HG03159 (cell line): ENCODE data around the gene IZUMO2.

Experiments used
- ATAC-seq: cut with Tn5 transposase; IDR thresholded peaks from one replicate; pipeline ENCODE4 v1.9.1; 2021; ENCODE audit warnings: mild to moderate bottlenecking, moderate library complexity; ENCODE audit not compliant: unreplicated experiment

Gene IZUMO2

GRCh38 chr19:50162988-50163387 lies at the start of gene IZUMO2:
TSS of gene IZUMO2 (minus strand) at chr19:50163281. CDS start at chr19:50163194, 87 bp downstream.
- no peak for ATAC-seq

- no peak for ATAC-seq
Measured at GRCh38 chr19:50210425-50210824, 47.3 kb upstream of the IZUMO2 start.

GRCh38 chr19:50209131-50209530 lies 46.0 kb upstream of the IZUMO2 start:
- ATAC-seq, result no peak

DNA sequence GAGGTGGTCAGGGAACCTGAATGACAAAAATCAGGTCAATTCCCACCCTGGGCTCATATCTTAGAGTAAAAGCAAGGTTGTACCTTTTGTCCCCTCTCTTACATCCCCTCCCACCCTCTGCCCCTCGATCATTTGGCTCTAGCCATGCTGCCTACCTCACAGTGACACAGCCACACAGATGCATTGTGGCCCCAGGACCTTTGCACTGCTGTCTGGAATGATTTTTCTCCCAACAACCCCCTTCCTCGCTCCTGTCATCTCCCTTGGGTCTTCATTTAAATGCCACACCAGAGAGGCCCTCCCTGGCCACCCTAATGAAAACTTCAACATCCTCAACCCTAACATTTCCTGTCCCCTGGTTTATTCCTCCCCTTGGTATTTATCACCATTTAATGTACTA lies 44.6 kb upstream of the IZUMO2 start:
- ATAC-seq, result no peak

GRCh38 chr19:50206191-50206590 lies 43.1 kb upstream of the IZUMO2 start:
- ATAC-seq, result no peak

- no peak for ATAC-seq
Measured at GRCh38 chr19:50205681-50206138, 42.6 kb upstream of the IZUMO2 start.

DNA sequence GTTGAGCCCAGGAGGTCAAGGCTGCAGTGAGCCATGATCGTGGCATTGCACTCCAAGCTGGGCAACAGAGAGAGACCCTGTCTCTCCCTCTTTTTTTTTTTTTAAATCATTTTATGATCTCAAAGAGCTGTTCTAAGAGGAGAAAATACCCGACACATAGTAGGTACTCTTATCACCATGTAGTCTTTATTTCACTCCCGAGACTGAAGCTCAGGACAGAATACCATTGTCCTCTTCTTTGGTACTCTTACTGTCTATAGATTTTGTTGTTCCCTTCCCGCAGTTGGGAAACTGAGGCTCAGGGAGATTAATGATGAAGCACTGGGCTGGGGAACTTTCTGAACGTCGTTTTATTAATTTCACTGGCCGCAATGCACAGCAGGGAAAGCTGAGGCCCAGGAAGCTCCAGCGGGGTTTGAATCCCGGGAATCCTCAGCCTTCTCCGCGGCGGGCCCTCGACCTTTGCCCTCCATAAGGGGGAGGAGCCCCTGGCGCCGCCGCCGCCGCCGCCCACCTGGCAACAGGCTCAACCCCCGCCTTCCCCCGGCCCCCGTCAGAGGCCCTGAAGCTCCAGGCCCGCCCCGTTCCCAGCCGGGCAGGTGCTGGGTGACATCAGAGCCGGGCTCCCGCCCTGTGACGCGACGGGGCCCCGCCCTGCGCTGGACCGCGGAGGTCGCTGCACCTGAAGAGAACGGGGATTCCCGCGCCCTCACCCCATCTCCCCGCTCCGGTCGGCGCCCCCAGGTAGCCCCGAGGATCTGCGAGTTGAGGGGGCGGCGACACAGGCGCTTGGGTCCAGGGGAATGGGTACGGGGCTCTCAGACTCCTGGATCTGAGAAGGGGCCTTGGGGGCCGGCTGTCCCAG lies 42.0 kb upstream of the IZUMO2 start:
- ATAC-seq, result no peak

- ATAC-seq, result no peak
Measured at GRCh38 chr19:50204081-50204428, 41.0 kb upstream of the IZUMO2 start.

- no peak for ATAC-seq
Measured at GRCh38 chr19:50203281-50204080, 40.4 kb upstream of the IZUMO2 start, which contains the start of gene MYH14. TSS of gene MYH14 (plus strand) at chr19:50203622. CDS start at chr19:50210366, 6,744 bp downstream.

DNA sequence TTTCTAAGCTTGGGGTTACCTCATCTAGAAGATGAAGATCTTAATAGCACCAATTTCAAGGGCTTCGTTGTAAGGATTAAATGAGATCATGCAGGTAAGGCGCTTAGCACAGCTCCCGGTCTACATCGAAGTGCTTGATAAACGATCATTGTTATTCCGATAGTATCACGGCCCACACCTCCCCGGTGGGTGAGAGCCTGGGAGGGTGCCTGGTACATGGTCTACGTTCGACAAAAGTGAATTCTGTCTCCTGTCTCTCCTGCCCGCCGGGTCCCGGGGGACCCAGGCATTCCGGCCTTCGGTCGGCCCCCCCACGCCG lies 39.8 kb upstream of the IZUMO2 start:
- no peak for ATAC-seq

DNA sequence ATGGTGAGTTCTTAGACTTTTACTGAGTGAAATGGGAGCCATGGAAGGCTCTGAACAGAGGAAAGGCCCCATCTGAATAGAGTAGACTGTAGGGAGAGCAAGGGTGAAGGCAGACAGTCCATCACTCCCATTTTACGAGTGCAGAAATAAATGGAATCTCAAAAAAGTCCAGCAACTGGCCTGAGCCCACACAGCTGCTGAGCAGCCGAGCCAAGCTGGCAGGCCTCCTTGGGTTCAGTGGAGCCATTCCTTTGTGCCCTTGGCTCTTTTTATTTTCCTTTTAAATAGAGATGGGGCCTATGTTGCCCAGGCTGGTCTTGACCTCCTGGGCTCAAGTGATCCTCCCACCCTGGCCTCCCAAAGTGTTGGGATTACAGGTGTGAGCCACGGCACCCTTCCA lies 39.3 kb upstream of the IZUMO2 start:
- no peak for ATAC-seq

GRCh38 chr19:50199259-50199555 lies 36.1 kb upstream of the IZUMO2 start:
- no peak for ATAC-seq

DNA sequence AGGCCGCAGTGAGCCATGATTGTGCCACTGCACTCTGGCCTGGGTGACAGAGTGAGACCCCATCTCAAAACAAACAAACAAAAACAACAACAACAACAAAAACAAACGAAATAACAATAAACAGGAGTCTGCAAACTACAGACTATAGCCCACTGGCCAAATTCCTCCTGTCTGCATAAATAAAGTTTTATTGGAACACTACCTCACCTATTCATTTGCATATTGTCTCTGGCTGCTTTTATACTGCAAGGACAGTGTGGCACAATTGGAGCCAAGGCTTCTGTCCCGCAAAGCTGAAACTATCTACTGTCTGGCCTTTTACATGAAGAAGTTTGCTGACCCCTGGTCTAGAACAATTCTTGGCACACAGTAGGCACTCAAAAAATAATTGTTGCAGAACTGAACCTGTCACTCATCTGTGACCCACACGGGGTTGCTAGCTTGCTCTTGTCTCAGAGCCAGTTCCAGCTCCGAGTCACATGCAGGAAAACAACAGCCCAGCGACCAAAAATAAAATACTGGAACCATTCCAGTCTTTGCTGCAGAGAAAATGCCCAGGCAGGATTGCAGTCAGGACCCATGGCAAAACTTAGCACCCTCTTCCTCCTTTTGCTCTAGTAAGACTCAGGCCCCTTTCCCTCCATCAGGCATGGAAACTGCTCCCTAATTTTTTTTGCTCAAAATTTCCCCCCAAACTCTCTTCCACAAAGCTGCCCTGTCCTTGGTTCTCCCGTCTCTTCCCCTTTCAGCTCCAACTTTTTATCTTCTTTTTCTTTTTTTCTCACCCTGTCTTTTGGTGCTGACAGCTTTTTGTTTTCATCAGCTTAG lies 35.6 kb upstream of the IZUMO2 start:
- ATAC-seq, result no peak

DNA sequence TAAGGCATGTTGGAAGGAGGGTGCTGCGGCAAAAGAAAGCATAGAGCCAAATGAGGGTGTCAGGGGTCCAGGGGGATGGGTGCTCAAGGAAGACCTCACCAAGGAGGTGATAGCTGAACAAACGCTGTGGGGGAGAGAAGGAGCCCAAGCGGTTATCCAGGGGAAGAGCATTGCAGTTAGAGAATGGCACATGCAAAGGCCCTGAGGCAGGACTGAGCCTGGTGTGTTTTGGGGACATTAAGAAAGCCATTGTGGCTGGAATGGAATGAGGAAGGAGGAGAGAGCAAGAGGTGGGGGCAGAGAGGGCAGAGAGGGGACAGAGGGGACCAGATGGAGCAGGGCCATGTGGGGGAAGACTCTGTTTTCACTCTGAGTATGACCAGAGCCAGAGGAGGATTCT lies 34.3 kb upstream of the IZUMO2 start:
- no peak for ATAC-seq

DNA sequence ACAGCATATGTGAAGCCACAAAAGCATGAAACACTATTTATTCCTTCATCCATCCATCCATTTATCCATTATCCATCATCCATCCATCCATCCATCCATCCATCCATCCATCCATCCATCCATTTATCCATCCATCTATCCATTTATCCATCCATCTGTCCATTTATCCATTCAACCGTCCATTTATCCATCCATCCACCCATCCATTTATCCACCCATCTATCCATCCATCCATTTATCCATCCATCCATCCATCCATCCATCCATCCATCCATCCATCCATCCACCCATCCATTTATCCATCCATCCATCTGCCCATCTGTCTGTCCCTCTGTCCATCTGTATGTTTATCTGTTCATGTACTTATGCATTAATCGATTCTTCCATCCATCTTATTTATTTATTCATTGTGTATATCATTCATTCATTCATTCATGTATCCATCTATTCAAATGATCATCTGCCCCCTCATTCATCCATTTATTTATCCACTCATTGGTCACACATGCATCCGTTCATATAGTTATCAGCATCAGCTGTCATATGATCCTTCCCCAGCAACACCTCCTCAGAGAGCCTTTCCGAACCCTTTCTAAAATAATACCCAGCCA lies 33.3 kb upstream of the IZUMO2 start:
- ATAC-seq, result no peak

- no peak for ATAC-seq
Measured at GRCh38 chr19:50195224-50195623, 32.1 kb upstream of the IZUMO2 start.

DNA sequence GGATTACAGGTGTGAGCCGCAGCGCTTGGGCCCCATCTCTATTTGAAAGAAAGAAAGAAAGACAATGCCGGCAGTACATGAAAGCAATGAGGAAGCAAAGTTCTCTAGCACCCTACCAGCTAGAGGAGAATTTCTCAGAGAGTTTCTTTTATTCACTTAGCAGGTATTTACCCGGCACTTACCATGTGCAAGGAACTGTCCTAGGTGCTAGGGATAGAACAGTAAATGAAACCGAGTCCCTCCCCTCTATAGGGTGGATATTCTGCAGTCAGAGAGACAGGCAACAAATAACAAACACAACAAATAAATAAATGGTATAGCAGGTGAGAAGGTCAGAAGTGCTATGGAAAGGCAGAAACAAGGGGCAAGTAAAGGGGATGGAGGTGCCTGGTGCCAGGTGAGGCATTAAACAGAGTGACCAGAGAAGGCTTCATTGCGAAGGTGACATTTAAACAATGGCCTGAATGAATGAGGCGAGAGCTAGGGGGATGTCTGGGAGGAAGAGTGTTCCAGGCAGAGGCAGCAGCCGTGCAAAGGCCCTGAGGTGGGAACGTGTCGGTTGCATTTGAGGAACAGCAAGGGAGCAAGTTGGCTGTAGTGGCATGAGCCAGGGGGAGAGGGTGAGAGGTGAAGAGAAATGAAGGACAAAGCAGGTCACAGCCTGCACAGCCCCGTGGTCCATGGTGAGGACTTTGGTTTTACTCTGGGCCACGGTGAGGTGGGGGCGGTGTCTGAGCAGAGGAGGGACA lies 29.6 kb upstream of the IZUMO2 start:
- no peak for ATAC-seq

- no peak for ATAC-seq
Measured at GRCh38 chr19:50191216-50191615, 28.1 kb upstream of the IZUMO2 start.

DNA sequence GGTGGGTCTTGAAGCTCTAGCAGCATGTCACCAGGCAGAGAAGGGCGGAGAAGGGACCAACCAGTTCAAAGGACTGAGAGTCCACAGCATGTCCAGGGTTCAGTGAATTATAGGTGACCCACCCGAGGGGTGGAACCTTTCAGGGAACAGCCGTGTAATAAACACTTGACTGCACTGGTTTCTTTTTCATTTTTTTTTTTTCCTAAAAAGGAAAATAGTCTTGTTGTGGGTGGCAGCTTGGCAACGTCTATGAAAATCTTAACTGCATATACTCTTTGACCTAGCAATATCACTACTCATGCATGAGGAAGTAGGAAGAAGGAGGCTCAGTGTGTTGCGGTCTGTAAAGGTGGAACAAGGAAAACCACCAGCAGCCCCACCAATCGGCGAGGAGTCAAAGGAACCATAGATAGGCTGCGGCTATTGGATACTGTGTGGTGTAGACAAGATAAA lies 27.4 kb upstream of the IZUMO2 start:
- ATAC-seq, result no peak

- no peak for ATAC-seq
Measured at GRCh38 chr19:50189331-50189730, 26.2 kb upstream of the IZUMO2 start.
